ENCODE results near the gene FBXL7. TPM values are rescaled to one million over a fixed set of nuclear protein-coding genes. Genes with fewer than 3 reads are reported as not detected.

Gene FBXL7
- total RNA-seq, 1 donor from 2014 or later = 4.4 TPM

- no peak for DNase-seq (ENCODE audit: low read depth)
- H3K4me3 ChIP-seq (ENCODE audit: low read depth, low read length) = no peak overlapping the region
- no peaks in the 10 kb centered on the region for H3K36me3 ChIP-seq (ENCODE audit: control insufficient read depth, insufficient read depth, low read length)
- no peaks in the 10 kb centered on the region for H3K27me3 ChIP-seq (ENCODE audit: control insufficient read depth, insufficient read depth, low read length)
- TF ChIP-seq CTCF (IDR thresholded peaks at IDR 0.05; ENCODE audit: insufficient read depth, low read length, poor library complexity, severe bottlenecking) = peak; percentile 23
Observed at GRCh38 chr5:15683332-15683731, 183.4 kb downstream of the FBXL7 start.

- Histone ChIP-seq H3K4me3 (ENCODE audit: low read depth, low read length) (no peak overlapping the region), H3K36me3 (ENCODE audit: control insufficient read depth, insufficient read depth, low read length) (no peaks in the 10 kb centered on the region), H3K27me3 (ENCODE audit: control insufficient read depth, insufficient read depth, low read length) (no peaks in the 10 kb centered on the region)
- DNase-seq (ENCODE audit: low read depth) = no peak
- TF ChIP-seq CTCF (IDR thresholded peaks at IDR 0.05; ENCODE audit: insufficient read depth, low read length, poor library complexity, severe bottlenecking) = no peak
Observed at GRCh38 chr5:15687401-15687800, 187.4 kb downstream of the FBXL7 start.

- no peak for DNase-seq (ENCODE audit: low read depth)
- Histone ChIP-seq H3K4me3 (ENCODE audit: low read depth, low read length) (no peak overlapping the region), H3K27me3 (ENCODE audit: control insufficient read depth, insufficient read depth, low read length) (no peaks in the 10 kb centered on the region), H3K36me3 (ENCODE audit: control insufficient read depth, insufficient read depth, low read length) (no peaks in the 10 kb centered on the region)
- no peak for TF ChIP-seq CTCF (IDR thresholded peaks at IDR 0.05; ENCODE audit: insufficient read depth, low read length, poor library complexity, severe bottlenecking)
Observed at GRCh38 chr5:15689836-15690235, 189.9 kb downstream of the FBXL7 start.

GRCh38 chr5:15690611-15691010 is 190.6 kb downstream of the FBXL7 start:
- no peak for TF ChIP-seq CTCF (IDR thresholded peaks at IDR 0.05; ENCODE audit: insufficient read depth, low read length, poor library complexity, severe bottlenecking)
- no peak for DNase-seq (ENCODE audit: low read depth)
- Histone ChIP-seq H3K4me3 (ENCODE audit: low read depth, low read length) (no peak overlapping the region), H3K36me3 (ENCODE audit: control insufficient read depth, insufficient read depth, low read length) (no peaks in the 10 kb centered on the region), H3K27me3 (ENCODE audit: control insufficient read depth, insufficient read depth, low read length) (no peaks in the 10 kb centered on the region)

DNA sequence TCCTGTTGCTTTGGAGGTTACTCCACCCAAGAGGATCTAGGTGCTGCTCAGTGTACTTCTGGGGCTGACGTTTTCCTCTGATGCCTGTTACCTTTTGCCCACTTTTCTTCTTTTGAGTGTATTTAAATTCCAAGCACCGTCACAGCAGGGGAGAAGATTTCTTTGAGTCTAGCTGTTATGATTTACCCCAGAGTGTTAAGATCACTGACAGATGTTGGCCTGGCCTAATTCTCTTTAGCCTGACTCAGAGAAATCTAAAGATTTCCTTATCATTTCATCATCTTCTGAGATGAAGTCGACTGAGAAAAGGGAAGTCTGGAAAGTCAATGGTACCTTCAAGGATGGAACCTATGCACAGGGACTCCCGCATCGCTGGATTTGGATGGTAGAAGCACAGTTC is 191.5 kb downstream of the FBXL7 start:
- Histone ChIP-seq H3K4me3 (ENCODE audit: low read depth, low read length) (no peak overlapping the region), H3K36me3 (ENCODE audit: control insufficient read depth, insufficient read depth, low read length) (no peaks in the 10 kb centered on the region), H3K27me3 (ENCODE audit: control insufficient read depth, insufficient read depth, low read length) (no peaks in the 10 kb centered on the region)
- no peak for DNase-seq (ENCODE audit: low read depth)
- no peak for TF ChIP-seq CTCF (IDR thresholded peaks at IDR 0.05; ENCODE audit: insufficient read depth, low read length, poor library complexity, severe bottlenecking)

- no peak for TF ChIP-seq CTCF (IDR thresholded peaks at IDR 0.05; ENCODE audit: insufficient read depth, low read length, poor library complexity, severe bottlenecking)
- Histone ChIP-seq H3K27me3 (ENCODE audit: control insufficient read depth, insufficient read depth, low read length) (no peaks in the 10 kb centered on the region), H3K36me3 (ENCODE audit: control insufficient read depth, insufficient read depth, low read length) (no peaks in the 10 kb centered on the region), H3K4me3 (ENCODE audit: low read depth, low read length) (no peak overlapping the region)
- DNase-seq (ENCODE audit: low read depth) = no peak
Observed at GRCh38 chr5:15692706-15693381, 192.9 kb downstream of the FBXL7 start.

All from kidney epithelial cell (primary cell).